Measurements from ENCODE around the gene RCN2.

Gene RCN2

DNA sequence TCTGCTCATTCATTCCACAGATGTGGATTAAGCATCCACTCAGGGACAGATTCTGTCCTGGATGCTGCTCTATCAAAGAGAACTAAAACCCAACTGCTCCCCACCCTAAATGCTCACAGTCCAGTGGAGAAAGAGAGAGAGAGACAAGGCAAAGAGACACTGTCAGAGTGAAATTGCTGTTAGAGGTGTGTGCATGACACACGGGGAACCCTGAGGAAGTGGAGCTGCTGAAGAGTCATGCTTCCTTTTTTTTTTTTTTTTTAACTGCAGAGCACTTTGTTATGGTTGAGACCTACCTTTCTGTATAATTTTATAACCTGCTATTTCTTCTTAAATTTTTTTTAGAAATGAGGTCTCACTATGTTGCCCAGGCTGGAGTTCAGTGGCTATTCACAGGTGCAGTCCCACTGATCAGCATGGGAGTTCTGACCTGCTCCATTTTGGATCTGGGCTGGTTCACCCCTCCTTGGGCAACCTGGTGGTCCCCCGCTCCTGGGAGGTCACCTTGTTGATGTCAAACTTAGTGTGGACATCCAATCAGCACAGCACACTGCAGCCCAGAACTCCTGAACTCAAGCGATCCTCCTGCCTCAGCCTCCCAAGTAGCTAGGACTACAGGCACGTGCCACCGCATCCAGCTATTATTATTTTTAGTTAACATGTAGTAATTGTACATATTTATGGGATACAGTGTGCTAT lies 45.2 kb downstream of the RCN2 start:
- DNase-seq: no peak

DNA sequence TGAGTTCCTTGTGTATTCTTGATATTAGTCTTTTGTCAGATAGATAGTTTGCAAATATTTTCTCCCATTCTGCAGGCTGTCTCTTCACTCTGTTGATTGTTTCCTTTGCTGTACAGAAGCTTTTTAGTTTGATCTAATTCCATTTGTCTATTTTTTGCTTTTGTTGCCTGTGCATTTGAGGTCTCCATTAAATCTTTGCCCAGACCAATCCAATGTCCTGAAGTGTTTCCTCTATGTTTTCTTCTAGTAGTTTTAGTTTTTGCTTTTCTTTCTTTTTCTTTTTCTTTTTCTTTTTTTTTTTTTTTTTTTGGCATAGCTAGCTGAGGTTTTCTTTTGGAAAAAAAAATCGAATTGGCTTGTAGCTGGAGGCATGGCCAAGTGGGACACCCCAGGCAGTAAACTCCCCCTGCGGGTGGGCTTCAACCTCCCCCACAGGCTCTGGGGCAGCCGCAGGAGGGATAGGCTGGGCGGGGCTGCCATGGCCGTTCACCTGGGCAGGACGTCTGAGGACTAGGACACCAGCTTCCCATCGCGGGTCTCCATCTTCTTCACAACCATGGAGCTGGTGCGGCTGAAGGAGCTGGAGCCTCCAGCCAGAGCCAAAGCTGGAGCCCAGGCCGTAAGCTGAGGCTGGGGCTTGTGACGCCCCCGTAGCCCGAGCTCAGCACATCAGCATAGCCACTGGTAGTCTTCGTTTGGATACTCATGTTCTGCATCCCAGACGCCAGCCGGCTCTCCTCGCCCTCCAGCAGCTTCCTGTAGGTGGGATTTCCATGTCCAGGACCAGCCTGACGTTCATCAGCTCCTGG lies 47.2 kb downstream of the RCN2 start:
- DNase-seq: no peak

DNA sequence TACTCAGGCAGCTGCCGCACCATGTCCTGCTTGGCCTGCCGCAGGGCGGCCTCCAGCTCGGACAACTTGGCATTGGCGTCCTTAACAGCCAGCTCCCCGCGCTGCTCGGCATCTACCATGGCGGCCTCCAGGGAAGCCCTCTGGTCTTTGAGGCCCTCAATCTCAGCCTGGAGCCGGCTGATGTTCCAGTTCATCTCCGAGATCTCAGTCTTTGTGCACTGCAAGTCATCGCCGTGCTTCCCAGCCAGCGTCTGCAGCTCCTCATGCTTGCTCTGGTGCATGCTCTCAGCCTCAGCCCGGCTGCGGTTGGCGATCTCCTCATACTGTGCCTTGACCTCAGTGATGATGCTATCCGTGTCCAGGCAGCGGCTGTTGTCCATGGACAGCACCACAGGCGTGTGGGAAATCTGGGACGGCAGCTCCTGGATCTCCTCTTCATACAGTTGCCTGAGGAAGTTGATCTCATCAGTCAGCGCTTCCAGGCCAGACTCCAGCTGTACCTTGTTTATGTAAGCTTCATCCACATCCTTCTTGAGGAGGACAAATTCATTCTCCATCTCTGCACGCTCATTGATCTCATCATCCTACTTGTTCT lies 47.9 kb downstream of the RCN2 start:
- DNase-seq: no peak

DNA sequence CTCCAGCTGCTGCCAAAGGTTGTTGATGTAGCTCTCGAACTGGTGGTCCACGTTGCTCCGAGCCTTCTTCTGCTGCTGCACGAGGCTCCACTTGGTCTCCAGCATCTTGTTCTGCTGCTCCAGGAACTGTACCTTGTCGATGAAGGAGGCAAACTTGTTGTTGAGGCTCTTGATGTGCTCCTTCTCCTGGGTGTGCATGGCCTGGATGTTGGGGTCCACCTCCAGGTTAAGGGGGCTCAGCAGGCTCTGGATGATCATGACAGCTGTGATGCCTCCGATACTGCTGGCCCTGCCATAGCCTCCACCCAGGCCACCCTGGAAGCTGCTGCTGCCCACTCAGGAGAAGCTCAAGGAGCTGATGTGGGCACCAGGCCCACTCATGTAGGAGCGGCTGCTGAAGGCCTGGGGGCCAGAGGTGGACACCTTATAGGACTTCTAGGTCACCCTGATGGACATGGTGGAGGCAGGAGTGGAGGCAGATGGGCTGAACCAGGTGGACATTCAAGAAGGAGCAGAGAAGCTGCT lies 48.5 kb downstream of the RCN2 start:
- DNase-seq: no peak

DNA sequence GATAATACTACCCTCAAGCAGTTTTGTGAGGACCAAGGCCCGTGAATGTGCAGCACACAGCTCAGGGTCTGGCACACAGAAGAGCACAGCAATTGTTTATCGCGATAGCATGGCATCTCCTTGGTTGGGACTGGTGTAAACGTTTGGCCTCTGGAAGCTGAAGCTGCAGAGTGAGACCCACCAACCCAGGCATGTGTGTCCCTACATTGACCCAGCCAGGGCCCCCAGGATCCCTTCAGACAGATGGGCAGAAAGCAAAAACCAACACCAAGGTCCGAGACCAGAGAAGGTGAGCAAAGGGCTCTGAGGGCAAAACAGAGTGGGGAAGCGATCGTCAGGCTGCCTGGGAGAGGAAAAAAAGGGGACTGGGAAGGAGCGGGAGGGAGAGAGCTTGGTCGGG lies 50.8 kb downstream of the RCN2 start:
- DNase-seq: no peak

DNA sequence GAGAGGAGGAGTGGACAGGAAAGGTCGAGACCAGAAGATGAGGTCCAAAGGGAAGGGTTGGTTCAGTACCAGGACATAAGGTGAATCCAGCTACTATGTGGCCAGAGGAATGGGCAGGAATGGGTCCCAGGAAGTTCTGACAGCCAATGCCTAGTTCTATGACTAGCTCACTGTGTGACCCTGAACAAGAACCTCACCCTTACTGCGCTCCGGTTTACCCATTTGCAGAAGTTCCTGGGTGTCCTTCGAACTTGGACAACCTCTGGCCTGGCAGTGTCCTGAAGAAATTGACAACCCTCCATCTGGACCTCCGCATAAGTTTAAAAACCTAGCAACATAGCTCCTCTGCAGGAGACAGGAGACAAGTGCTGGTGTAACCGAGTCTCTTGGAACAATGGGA lies 51.2 kb downstream of the RCN2 start:
- no peak for DNase-seq

DNA sequence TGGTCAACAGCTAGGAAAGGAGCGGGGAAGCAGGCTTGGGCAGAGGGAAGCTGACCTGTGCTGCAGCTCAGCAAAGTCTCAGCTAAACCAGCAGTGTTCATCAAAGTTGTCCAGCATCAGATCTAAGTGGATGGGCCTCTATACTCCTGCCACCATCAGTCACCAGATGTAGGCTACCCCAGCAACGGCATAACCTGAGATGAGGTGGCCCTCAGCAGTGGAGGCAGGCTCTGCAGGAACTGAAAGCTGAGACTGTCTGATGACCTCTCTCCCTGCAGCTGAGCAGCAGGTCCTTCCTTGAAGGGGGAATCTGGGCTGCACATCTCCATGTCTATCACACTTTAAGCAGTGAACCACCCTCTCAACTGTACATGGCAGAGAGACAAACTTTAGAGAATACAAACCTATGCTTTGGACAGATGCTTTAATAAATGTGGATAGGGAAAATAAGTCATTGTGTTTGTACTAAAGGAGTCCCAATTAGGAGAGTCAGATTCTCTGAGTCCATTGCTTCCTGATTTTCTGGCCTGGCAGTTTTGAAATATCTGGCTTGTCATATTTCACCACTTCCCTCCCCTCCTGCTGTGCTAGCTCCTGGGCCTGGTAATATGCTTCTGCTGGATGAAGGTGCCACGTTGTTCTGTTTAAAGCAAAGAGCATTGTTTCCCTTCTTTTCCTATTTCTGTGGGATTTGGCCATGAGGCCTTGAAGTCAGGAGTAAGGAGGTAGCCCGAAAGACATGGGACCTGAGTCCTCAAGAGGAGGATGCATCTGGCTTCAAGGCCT lies 52.2 kb downstream of the RCN2 start:
- DNase-seq: no peak

DNA sequence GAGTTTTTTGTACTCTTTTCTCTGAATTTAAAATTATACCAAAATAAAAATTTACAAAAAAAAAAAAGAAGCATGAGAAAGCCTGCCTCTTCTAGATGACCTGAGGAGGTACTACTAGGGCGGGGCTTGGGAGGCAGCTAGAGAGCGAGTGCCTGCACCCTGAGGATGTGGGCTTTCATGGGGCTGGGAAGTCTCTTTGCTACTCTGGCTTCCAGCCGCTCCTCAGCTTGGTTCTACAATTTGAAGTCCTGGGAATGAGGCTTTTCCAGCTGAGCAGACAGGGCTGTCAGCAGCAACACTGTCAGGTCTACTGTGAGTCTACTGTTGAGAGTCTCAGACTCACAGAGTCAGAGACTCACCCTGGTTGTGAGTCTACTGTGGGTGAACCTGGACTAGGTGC lies 55.2 kb downstream of the RCN2 start:
- no peak for DNase-seq

DNA sequence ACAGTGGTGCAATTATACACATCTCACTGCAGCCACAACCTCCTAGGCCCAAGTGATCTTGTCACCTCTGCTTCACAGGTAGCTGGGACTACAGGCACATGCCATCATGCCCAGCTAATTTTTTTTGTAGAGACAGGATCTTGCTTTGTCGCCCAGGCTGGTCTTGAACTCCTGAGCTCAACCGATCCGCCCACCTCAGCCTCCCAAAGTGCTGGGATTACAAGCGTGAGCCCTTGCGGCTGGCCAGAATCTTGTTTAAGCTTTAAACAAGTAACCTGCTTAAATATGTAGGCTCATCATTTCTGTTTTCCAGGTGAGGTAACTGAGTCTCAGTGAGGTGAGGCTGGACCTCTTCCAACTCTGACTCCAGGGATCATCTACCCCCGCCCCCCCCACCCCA lies 55.7 kb downstream of the RCN2 start:
- DNase-seq: no peak

DNA sequence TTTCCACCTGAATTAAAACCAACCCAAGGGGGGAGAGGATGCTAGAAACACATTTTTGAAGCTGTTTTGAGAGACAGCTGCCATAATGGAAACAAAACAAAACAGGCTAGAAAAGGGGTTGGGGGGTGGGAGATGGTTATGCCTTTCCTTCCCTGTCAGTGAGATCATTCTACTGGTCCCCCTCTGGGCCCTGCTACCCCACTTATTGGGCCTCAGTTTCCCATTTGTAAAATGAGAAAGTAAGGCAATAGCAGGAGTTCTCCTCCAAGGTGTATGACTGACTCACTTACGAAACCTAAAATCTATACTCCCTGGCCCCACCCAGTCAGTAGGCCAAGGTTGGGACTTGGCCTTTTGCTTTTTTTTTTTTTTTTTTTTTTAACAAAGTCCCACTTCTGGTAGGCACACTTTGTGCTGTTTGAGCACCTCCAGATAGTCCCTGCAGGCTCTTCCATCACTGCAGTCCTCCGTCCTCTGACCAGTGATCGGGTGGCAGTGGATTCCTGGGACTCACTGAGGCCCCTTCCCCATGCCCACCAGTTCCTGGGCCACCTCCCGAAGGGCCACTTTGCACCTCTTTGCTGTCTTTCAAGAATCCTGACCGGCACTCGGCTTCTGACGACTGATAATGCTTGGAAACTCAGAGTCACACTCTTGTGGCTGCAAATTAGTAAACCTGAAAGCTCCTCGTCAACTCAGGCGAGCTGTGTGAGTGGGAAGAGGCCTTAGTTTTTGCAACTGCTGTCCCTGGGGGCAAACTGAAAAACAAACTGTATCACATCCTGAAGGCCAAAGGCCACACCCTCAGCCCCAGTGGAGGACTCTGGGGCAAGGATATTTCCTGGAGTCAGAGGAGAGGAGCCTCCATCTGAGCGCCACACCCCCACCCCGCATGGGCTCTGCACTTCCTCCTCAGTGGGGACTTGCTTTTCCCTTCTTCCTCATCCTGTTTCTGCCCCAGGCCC lies 56.6 kb downstream of the RCN2 start:
- peak; percentile 74 for DNase-seq

DNA sequence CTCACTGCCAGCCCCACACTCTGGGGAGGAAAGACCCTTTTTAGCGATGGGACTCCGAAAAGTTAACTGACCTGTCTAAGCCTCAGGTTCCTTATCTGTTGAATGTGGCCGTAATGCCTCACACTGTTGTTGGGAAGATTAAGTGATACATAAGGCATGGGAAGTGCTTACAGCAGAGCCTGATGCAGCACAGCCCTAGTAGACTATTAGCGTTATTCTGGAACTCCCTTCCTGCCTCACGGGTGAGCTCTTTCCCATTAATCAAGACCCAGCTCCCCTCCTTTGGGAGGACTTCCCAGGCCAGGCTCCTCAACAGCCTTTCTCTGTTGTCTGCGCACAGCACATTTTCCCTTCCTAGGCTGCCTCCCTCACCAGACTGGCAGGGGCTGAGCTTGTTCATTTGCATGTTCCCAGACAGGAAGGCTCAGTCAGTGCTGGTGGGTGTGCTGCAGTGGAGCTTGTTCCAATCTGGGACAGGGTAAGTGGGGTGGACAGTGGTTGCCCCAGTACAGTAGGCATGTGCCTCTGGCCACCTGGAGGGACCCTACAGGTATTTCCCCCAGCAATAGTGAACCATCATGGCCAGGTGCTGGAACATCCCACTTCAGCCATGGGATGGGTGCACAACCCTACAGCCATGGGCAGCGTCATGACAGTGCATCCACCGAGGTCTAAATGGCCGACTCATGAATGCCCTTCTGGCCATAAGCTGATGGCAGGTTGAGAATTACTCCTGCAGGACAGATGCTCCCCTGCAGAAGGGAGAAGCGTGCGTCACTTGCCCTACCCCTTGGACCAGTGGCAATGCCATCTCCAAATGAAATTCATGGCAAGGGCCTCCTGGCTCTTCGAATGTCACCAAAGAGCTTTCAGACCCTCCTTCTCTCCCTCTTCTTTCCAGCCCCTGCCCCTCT lies 57.6 kb downstream of the RCN2 start:
- no peak for DNase-seq

DNA sequence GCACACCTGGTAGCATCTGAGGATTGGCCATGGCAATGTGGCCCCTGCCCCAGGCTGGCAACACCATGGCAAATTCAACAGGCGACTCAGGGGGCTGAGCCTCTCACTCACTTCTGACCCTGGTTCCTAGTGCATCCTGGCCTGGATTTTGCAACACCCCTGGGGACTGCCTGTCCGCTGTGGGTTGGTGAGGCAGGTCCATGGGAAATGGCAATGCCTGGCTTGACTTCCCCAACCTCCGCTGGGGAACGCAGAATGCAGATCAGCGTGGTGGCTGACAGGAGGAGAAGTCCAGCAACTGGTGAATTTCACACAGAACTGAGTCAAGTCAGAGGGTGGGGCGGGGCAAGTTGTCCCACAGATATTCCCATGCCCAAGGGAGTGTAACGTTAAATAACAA lies 59.5 kb downstream of the RCN2 start:
- DNase-seq: no peak

DNA sequence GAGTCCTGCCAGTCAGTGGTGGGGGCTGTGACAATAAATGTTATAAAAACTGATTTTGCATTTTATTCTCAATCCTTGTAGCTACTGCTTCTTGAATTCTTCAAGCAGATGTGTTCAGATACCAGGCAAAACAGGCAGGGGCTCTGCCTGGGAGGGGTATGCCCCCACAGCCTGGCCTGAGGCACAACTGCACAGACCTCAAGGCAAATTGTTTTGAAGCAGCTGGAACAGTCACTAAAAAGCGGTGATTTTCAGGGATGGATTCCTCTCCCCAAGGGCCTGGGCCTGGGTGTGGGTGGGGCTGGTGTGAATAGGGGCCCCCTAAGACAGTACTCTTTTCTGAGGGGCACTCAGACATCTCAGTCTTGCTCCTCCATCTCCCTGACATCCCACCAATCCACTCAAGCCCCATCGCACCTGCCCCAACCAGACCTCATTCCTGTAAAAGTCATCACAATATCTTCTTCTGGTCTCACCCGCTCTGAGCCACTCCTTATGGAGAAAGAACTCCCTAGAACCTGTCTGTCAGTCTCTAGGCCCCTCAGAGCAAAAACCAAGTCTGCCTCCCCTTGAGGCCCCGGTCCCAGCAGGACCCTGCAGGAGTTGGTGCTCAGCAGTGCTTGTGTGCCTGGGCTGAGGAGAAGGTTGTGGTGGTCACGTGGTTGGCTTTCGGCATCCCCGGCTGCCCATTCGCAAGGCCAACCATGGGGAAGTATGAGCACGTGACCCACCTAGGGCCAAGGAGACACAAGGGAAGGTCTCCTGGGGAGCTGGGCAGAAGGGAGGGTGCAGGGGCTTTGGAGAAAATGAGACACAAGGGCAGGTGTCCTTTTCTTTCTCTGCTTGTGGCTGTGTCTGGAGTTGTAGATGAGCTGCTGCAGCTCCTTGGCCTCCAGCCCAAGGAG lies 60.4 kb downstream of the RCN2 start:
- DNase-seq: no peak

DNA sequence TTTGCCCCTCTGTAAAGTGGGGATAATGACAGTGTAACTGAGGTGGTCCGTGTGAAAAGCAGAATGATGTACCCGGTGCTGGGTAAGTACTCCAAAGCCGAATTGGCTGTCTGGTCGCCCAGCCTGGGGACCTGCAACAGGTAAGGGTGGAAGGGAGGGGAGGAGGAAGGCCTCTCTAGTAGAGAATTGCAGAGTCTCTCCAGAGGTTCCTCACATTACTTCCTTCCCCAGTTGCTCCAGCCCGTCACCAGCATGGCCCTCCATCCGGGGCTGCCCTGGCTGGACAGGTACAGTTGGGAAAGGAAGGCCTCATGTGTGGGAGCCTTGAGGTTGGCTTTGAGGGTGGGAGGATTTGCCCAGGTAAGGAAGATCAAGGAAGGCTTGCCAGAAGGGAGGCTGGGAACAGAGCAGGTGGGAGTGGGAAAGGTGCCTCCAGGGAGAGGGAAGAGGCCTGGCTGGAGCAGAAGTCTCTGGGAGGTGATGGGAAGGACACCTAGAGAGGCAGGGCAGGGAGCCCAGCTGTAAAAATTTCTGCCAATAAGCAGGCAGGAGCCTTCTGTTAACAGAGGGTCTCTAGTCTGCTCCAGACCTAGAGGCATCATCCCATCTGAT lies 61.7 kb downstream of the RCN2 start:
- no peak for DNase-seq

DNA sequence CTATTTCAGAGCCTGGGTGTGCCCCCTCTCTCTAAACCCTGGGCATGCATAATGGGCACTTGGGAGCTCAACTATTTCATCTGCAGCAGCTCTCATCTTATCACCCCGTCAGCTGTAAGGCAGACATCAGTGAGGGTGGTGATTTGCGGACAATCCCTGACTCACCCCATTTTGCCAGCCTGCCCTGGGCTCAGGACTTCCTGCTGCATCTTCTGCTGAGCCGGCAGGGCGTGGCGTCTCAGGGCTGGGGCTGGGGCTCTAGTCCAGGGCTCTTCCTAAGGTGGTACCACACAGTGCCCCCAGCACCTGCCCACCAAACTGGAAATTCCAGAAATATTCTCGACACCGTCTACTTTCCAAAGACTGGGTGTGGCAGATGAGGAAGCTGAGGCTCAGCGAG lies 62.5 kb downstream of the RCN2 start:
- DNase-seq: peak; percentile 62

DNA sequence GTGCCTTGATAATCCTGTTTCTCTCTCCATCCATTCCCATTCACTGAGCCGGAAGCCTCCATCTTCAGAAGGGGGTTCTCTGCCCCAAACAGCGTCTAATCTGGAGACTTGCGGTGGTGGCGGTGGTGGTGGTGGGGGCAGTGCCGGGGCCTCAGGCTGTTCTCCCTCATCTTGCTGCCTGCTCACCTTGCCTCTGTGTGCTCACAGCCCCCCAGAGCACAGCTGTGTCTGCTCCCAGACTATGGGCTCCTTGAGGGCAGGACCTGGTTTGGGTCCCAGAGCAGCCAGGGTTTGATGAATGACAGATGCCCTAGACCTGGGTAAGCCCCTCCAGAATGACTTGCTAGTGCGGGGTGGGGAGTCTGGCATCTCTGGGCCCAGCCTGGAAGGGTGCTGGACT lies 62.9 kb downstream of the RCN2 start:
- DNase-seq: no peak

DNA sequence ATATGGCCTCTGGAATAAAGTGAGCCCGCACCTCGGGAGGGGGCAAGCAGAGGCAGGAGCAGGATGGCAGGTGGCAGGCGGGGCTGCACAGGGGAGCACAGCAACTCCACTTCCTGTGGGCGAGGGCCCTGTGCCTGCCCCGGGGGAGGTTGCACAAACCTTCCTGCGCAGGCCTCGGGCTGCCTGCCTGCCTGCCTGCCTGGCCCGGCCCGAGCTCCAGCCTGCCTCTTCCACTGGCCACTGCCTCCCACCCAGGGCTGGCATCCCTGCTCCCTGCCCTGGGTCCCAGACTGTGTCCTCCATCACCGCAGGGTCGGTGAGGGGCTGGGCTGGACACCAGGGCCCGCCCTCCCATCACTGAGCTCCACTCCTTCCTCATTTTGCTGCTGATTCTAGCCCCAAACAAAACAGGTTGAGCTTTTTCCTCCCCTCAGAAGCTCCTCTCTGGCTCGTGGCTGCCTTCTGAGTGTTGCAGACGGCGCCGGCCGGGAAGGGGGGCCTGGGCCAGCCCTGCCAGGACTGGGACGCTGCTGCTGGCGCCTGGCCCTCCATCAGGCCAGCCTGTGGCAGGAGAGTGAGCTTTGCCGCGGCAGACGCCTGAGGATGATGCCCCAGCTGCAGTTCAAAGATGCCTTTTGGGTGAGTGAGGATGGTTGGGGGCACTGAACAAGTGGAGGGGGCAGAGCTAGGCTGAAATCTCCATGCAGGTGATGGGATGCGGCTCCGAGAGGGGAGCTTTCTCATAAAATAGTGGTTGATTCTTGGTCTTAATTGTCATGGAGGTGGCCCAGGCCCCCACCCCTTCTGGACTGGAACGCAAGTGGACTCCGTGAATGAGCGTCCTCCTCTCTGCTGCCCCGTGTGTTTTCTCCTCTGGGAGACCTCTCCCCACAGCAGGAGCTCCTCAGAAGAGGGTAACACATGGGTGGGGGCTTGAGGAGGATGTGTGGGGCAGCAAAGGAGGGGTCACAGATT lies 63.7 kb downstream of the RCN2 start, which contains the start of gene PSTPIP1:
TSS of gene PSTPIP1 (plus strand) at position 156 of the 975 bp plus-strand sequence. CDS start at position 604, 448 bp downstream.
- peak; percentile 63 for DNase-seq

DNA sequence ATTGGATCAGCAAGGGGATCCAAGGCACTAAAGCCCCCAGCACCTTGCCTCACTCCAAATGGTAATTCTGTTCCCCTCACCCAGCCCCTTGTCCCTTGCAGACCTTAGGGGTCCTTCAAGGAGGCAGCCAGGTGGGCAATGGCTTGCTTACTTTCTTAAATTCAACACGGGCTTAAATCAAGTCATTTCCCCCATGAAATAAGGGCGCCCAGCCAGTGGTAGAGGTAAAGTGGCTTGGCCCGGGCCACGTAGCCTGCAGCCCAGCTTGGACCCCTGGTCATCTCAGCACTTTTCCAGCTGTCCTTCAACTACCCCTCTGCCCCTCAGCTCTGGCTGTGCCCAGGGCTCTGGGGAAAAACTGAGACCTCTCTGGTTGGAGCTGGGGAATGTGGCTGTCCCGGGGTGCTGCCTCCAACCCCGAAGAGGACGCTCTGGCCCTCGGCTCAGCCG lies 64.6 kb downstream of the RCN2 start:
- DNase-seq: no peak

Measured in stimulated activated naive CD4-positive, alpha-beta T cell treated with Interleukin-2 at 50 U/mL for 16 hours (primary cell).